AML-193 (cell line): ENCODE data around the gene LRP2.
"Not testable (repeated sequence)": the region's sequence is repeated elsewhere in the genome, so short reads cannot be mapped to it uniquely, and the experiment has no call there.

Experiments
- DNase-seq, 2 experiments: peaks; one replicate each; lab custom pipeline; 2025; lab: John Stamatoyannopoulos, UW

Gene LRP2

DNA sequence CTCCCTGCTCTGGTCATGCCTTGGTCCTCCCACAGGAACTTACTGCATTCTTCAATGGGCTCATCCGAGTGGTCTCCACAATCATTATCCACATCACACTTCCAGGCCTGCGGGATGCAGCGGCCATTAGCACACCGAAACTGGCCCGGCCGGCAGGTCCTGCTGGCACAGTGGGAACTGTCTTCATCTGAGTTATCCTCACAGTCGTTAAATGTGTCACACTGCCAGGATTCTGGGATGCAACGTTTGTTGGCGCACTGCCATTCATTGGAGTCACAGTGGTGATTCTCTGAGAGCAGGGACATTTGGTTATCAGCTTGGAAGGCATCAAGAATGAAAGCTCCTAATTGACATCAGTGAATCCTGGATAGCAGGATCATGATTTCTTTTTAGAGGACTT is 188.5 kb downstream of the LRP2 start:
- no peak for DNase-seq

- no peak for DNase-seq
Observed at GRCh38 chr2:169172914-169173313, 189.4 kb downstream of the LRP2 start.

- no peak for DNase-seq
Observed at GRCh38 chr2:169172151-169172735, 190.1 kb downstream of the LRP2 start.

- DNase-seq: no peak
Observed at GRCh38 chr2:169165791-169166190, 196.5 kb downstream of the LRP2 start.

- DNase-seq: no peak
Observed at GRCh38 chr2:169164311-169164710, 198.0 kb downstream of the LRP2 start.

GRCh38 chr2:169162613-169163012 is 199.7 kb downstream of the LRP2 start:
- no peak for DNase-seq

DNA sequence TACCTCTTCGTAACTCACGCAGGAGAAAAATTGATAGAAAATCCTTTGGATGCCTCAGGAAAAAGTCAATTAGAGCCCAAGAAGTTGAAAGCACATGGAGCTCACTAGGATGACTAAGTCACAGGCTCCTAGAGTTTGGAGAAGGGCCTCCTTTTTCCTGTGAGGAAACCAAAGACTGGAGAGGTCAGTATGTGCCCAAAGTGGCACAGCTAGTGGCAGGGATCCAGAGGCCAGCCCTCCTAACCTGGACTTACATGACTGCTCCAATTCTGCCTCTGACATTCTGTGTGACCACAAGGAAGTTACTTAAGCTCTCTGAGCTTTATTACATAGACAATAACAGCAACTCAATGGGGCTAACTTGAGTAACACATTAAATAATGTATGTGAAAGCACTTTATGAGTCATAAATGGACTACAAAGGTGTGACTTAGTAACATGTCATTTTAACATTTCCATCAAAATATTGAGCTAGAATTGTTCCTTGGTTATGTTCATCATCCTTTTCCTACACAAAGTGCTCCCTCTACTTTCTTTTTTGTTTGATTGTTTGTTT is 201.3 kb downstream of the LRP2 start:
- no peak for DNase-seq

DNA sequence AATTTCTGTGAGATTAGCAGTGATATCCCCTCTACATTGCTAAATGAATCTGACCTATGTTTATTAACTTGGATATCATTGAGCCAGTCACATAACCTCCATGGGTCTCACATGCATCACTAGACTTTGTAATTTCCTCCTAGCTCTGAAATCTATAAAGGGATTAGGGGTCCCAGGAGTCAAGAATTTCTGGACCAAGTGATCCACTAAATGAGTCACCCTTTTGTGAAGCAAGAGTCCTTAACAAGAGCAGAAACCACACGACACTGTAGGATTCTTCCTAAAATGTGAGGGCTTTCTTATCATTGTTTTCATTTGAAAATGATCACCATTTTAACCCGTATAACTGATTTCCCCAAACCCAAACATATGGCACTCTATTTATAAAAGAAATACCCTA is 202.6 kb downstream of the LRP2 start:
- no peak for DNase-seq

GRCh38 chr2:169158874-169159273 is 203.5 kb downstream of the LRP2 start:
- DNase-seq: no peak

DNA sequence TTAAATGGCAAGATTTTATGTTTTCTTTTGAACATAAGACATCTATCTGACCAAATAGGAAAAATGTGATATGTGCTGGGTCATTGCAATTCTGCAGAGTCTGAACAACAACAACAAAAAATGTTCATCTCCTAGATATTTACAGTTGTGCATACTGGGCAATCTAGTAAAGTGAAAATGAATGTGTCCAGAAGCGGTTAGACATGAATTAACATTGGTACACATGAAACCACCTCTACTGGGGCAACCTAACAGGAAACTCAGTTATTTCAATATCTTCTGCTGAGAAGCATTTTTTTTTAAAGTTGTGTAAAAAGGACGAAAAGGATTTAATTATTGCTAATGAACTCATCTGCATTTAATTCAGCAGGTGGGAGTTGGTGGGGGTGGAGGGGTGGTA is 216.1 kb downstream of the LRP2 start:
- DNase-seq: no peak

GRCh38 chr2:169143998-169144397 is 218.3 kb downstream of the LRP2 start:
- no peak for DNase-seq

DNA sequence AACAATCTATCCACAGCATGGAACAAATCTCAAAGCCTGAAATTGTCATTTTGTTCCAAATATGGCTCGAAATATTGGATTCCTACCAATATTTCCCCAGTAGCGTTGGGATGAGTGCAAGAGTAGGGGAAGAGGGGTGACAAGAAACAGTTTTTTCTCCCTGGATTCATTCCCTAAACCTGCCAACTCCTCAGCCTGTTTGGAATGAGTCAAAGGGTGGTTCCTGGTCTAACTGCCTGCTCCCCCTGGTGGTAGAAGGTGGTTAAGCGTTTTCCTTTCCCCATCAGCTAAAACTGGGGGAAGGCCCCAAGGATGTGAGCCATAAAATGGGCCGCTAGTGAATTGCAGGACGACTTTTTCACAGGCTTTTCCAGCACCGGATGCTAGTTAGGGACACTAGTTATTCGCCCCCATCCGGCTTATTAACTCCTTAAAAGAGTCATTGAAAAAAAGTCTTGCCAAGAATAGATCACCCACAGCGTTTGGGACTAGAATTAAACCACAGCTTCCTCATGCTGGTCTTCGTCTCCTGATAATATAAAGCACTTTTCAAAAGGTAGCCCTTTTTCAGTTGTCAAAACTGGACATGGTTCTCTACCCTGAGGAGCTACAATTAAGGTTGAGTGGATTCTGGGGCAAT is 220.5 kb downstream of the LRP2 start:
- DNase-seq: peak; percentile 22 to 37

GRCh38 chr2:169139993-169140767 is 222.2 kb downstream of the LRP2 start:
- no peak for DNase-seq

DNA sequence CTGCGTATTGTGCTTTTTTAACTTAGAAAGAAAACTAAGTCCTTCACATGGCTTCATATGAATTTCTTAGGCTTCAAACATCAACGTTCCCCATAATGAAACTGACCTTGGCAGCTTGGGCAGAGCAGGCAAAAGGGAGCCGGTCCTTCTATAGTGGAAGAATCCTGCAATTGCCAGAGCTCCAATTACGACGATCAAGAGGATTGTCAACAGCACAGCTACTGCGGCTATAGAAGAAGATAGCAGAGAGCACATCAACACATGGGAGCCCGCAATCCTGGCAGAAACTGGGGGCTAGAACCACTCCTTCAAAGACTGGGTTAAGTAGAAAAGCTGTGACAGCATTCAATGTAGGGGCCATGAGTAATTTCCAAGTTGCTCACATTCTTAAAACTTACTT is 223.2 kb downstream of the LRP2 start:
- DNase-seq: no peak

- no peak for DNase-seq
Observed at GRCh38 chr2:169137924-169138323, 224.4 kb downstream of the LRP2 start.

DNA sequence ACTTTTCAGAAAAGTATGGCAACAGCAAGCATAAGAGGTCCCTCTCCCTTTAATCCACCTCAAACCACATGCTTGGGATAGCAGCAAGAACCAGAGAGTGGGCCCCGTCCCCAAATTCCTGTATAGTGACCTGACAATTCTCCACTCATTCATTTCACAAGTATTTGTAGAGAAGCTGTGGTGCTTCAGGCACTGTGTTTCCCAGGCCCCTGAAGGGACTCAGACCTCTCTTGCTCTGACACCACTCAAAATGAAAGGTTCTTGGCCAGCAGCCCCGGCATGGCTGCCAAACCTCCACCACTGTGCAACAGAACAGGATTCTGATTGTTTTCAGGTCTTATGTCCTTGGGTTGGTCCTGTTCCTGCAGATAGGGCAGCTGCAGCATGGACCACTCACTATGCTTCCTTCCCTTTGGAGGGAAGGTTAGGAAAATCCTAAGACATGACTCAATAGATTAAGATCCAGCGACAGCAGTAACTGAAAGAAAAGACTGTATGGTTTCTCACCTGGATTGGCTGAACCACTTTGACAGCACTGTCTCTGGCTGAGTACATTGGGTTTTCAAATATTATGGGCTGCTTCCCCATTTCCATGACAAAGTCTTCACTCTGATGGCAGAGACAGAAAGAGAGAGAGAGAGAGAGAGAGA is 225.3 kb downstream of the LRP2 start:
- DNase-seq: no peak

GRCh38 chr2:169136428-169136827 is 225.9 kb downstream of the LRP2 start:
- not testable (repeated sequence) for DNase-seq

- not testable (repeated sequence) for DNase-seq
Observed at GRCh38 chr2:169134272-169134671, 228.1 kb downstream of the LRP2 start.

- DNase-seq: peak; percentile 73 to 74
Observed at GRCh38 chr2:169131587-169132512, 230.5 kb downstream of the LRP2 start.

- no peak for DNase-seq
Observed at GRCh38 chr2:169129703-169130243, 232.6 kb downstream of the LRP2 start.

GRCh38 chr2:169119851-169120250 is 242.5 kb downstream of the LRP2 start:
- no peak for DNase-seq
